HG03520 (cell line): ENCODE measurements around the gene GABRG2.

Source experiments
- ATAC-seq: cut with Tn5 transposase; IDR thresholded peaks from one replicate; pipeline ENCODE4 v1.9.1; 2021; ENCODE audit warnings: mild to moderate bottlenecking, moderate library complexity; ENCODE audit not compliant: unreplicated experiment

Gene GABRG2

DNA sequence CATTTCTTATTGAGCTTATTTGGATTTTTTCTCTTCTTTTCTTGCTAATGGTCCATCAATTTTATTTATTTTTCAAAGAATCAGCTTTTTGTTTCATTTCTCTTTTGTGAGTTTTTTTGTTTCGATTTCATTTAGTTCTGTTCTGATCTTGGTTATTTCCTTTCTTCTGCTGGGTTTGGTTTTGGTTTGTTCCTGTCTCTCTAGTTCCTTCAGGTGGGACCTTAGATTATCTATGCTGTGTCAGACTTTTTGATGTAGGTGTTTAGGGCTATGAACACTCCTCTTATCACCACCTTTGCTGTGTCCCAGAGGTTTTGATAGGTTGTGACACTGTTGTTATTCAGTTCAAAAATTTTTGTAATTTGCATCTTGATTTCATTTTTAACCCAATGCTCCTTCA, 119.8 kb downstream of the GABRG2 start:
- ATAC-seq: no peak

DNA sequence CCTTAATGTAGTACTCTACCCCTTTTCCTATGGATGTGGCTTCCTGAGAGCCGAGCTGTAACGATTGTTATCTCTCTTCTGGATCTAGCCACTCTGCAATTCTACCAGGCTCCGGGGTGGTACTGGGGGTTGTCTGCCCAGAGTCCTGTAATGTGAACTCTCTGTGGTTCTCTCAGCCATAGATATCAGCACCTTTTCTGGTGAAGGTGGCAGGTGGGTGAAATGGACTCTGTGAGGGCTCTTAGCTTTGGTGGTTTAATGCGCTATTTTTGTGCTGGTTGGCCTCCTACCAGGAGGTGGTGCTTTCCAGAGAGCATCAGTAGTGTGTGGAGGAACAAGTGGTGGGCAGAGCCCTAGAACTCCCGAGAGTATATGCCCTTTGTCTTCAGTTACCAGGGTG, 122.1 kb downstream of the GABRG2 start:
- ATAC-seq: no peak

DNA sequence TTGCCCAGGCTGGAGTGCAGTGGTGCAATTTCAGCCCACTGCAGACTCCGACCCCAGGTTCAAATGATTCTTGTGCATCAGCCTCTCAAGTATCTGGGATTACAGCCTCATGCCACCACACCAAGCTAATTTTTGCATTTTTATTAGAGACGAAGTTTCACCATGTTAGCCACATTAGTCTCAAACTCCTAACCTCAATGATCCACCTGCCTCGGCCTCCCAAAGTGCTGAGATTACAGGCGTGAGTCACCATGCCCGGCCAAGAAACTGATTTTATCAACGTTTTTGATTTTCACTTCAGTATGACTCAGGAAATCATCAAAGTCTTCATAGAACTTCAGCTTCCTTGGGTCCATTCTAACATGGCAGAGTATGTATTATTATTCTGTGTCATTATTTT, 125.4 kb downstream of the GABRG2 start:
- ATAC-seq: no peak

DNA sequence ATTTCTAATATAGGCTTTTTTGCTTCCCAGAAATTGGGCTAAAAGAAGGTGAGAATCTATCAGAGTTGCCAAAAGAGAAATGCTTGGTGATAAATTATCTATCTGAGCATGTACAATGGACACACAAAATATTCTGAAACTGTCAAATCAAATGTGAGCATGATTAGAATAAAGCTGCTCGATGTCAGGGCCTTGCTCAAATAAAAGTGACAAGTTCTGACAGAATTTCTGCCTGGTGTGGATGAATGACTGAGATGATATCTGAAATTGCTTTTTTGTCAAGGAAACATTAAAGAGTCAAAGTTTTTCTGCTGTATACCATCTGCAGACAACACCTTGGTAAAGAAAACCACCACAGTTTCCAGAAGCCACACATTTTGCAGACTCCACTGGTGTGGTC, 128.8 kb downstream of the GABRG2 start:
- ATAC-seq: no peak

DNA sequence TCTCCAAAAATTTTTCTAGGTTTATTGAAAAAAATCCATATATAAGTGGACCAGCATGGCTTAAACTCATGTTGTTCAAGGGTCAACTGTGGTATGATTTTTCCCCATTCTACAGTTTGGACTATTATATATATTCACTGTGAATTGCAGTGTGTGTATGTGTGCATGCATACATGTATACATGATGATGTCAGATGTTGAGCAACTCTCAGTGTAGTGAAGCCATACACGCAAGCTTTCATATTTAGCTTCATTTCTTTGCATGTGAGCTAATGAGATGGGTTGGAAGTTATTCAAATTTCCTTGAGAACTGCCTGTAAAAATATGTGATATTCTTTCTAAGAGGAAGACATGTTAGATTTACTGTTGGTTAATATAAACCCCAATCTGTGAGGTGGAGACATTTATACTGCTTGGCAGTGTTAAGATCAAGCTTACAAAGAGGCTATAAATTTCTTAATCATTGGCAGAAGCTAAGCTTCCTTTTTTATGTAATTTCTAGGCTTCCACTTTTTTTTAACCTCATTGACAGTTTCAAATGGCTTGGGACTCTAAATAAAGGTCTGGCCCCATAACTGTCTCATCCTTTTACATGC, 134.8 kb downstream of the GABRG2 start:
- no peak for ATAC-seq
